ENCODE measurements around the gene SNX19. TPM values are rescaled to one million over a fixed set of nuclear protein-coding genes. Genes with fewer than 3 reads are reported as not detected.
A peak's percentile ranks its signal among the peaks of the same experiment; 100 is the strongest.

Gene SNX19
- total and polyA plus RNA-seq, 5 donors from 2014 or later, result 22.5 to 63.5 (median 28.9) TPM

DNA sequence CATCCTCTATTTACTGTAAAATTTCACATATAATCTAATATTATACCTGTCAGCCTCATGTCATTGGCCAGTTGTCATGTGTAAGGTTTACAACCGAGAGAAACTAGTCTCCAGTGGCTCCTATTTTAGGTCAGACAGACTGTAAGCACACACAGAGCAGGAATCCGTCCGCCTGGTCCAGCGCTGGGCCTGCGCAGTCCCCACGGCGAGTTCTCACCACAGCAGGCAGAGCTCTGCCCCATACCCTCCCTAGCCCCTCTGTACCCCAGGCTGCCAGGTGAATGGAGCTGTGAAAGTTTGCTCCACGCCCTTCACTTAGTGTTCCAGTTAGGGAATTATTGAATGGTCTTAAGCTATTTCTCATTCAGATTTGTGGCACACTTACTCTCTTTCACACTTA is 63.7 kb downstream of the SNX19 start:
- Mint-ChIP-seq H3K27ac (no peak overlapping the region), H3K27me3 (peaks cover 29% of the 10 kb centered on the region), H3K9me3 (peaks cover 0 to 4% (median 0%) of the 10 kb centered on the region in 7 donors), H3K36me3 (no peaks in the 10 kb centered on the region), H3K4me1 (no peaks in the 10 kb centered on the region), H3K4me3 (no peak overlapping the region)
- H3K27ac ChIP-seq (ENCODE audit: insufficient read depth, low read length, poor library complexity, severe bottlenecking), result no peak overlapping the region
- ATAC-seq (ENCODE audit: low read depth in 2 of 2), result no peak
- H3K4me1 ChIP-seq (ENCODE audit: control insufficient read depth, insufficient read depth, low read length, poor library complexity, severe bottlenecking), result no peaks in the 10 kb centered on the region
- no peak overlapping the region for H3K4me3 ChIP-seq (ENCODE audit: low read depth, low read length)
- no peak for DNase-seq
- no peaks in the 10 kb centered on the region for H3K9me3 ChIP-seq (ENCODE audit: control insufficient read depth in 2 of 2, low read length in 2 of 2)
- no peaks in the 10 kb centered on the region for H3K36me3 ChIP-seq (ENCODE audit: control insufficient read depth, insufficient read depth, low read length)
- H3K27me3 ChIP-seq (ENCODE audit: control insufficient read depth, insufficient read depth, low read length), result no peaks in the 10 kb centered on the region

DNA sequence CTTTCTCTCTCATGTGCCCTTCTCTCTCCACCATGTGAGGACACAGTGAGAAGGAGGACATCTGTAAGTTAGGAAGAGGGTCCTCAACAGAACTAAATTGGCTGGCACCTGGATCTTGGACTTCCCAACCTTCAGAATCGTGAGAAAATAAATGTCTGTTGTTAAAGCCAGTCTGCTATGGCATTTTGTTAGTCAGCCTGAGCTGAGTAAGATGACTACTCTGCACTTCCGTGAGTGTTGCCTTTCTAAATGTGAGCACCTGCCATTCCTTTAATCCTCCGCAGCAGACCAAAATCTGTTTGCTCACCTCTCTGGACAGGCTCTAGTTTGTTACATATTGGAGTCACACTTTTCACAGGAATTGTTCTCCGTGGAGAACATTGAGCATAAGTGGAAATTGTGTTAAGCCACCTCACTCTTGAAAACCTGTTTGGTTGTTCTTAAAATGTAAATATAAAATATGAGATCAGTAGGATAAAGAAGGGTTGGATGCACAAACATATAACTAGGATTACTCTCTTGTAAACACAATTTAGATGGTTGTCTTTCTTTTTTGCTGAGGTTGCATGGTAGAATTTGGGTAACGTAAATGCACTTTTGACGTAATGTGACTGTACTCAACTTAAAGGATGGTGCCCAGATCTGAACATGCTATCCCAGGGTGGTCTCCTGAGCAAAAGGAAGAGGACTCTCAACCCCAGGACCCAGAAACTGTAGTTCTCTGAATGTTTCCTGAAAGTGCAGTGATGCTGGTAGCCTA is 65.9 kb downstream of the SNX19 start:
- Mint-ChIP-seq H3K9me3 (peaks cover 0 to 2% (median 0%) of the 10 kb centered on the region in 7 donors), H3K4me1 (no peaks in the 10 kb centered on the region), H3K27ac (no peak overlapping the region), H3K27me3 (peaks cover 21% of the 10 kb centered on the region), H3K36me3 (no peaks in the 10 kb centered on the region), H3K4me3 (no peak overlapping the region)
- no peak overlapping the region for H3K4me3 ChIP-seq (ENCODE audit: low read depth, low read length)
- H3K27me3 ChIP-seq (ENCODE audit: control insufficient read depth, insufficient read depth, low read length), result no peaks in the 10 kb centered on the region
- H3K4me1 ChIP-seq (ENCODE audit: control insufficient read depth, insufficient read depth, low read length, poor library complexity, severe bottlenecking), result no peaks in the 10 kb centered on the region
- no peak overlapping the region for H3K27ac ChIP-seq (ENCODE audit: insufficient read depth, low read length, poor library complexity, severe bottlenecking)
- no peaks in the 10 kb centered on the region for H3K36me3 ChIP-seq (ENCODE audit: control insufficient read depth, insufficient read depth, low read length)
- no peaks in the 10 kb centered on the region for H3K9me3 ChIP-seq (ENCODE audit: control insufficient read depth in 2 of 2, low read length in 2 of 2)
- no peak for ATAC-seq (ENCODE audit: low read depth in 2 of 2)
- DNase-seq, result no peak

- Mint-ChIP-seq H3K36me3 (no peaks in the 10 kb centered on the region), H3K27ac (no peak overlapping the region), H3K4me1 (no peaks in the 10 kb centered on the region), H3K9me3 (peaks cover 0 to 2% (median 0%) of the 10 kb centered on the region in 7 donors), H3K27me3 (peaks cover 21% of the 10 kb centered on the region), H3K4me3 (no peak overlapping the region)
- no peaks in the 10 kb centered on the region for H3K9me3 ChIP-seq (ENCODE audit: control insufficient read depth in 2 of 2, low read length in 2 of 2)
- H3K4me3 ChIP-seq (ENCODE audit: low read depth, low read length), result no peak overlapping the region
- H3K27ac ChIP-seq (ENCODE audit: insufficient read depth, low read length, poor library complexity, severe bottlenecking), result no peak overlapping the region
- DNase-seq (no peak), ATAC-seq (ENCODE audit: low read depth in 2 of 2) (no peak)
- no peaks in the 10 kb centered on the region for H3K27me3 ChIP-seq (ENCODE audit: control insufficient read depth, insufficient read depth, low read length)
- H3K36me3 ChIP-seq (ENCODE audit: control insufficient read depth, insufficient read depth, low read length), result no peaks in the 10 kb centered on the region
- no peaks in the 10 kb centered on the region for H3K4me1 ChIP-seq (ENCODE audit: control insufficient read depth, insufficient read depth, low read length, poor library complexity, severe bottlenecking)
These were observed 67.1 kb downstream of the SNX19 start for GRCh38 chr11:130849215-130849568.

GRCh38 chr11:130848361-130849214 is 67.7 kb downstream of the SNX19 start:
- no peak overlapping the region for H3K27ac ChIP-seq (ENCODE audit: insufficient read depth, low read length, poor library complexity, severe bottlenecking)
- H3K9me3 ChIP-seq (ENCODE audit: control insufficient read depth in 2 of 2, low read length in 2 of 2), result no peaks in the 10 kb centered on the region
- Mint-ChIP-seq H3K4me1 (no peaks in the 10 kb centered on the region), H3K36me3 (no peaks in the 10 kb centered on the region), H3K9me3 (peaks cover 0 to 2% (median 0%) of the 10 kb centered on the region in 7 donors), H3K27ac (peak overlapping the region in 1 of 3 donors; percentile 74), H3K27me3 (peaks cover 21% of the 10 kb centered on the region), H3K4me3 (no peak overlapping the region)
- ATAC-seq (ENCODE audit: low read depth in 2 of 2) (no peak), DNase-seq (no peak)
- H3K36me3 ChIP-seq (ENCODE audit: control insufficient read depth, insufficient read depth, low read length), result no peaks in the 10 kb centered on the region
- no peaks in the 10 kb centered on the region for H3K4me1 ChIP-seq (ENCODE audit: control insufficient read depth, insufficient read depth, low read length, poor library complexity, severe bottlenecking)
- no peaks in the 10 kb centered on the region for H3K27me3 ChIP-seq (ENCODE audit: control insufficient read depth, insufficient read depth, low read length)
- H3K4me3 ChIP-seq (ENCODE audit: low read depth, low read length), result no peak overlapping the region

DNA sequence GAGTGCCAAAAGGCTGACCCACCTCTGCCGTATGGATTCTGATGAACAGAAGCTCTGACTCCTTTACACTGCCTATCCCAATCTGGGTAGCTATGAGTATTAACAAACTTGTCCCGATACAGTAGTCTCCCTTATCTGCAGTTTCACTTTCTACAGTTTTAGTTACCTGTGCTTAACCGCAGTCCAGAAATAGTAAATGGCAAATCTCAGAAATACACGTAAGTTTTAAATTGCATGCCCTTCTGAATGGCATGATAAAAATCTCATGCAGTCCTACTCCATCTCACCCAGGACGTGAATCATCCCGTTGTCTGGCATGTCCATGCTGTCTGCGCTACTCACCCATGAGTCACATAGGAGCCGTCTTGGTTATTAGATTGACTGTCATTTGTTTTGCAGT is 68.8 kb downstream of the SNX19 start:
- H3K9me3 Mint-ChIP-seq, result peaks cover 0 to 4% (median 0%) of the 10 kb centered on the region in 7 donors
- no peaks in the 10 kb centered on the region for H3K4me1 Mint-ChIP-seq
- no peaks in the 10 kb centered on the region for H3K9me3 ChIP-seq (ENCODE audit: control insufficient read depth in 2 of 2, low read length in 2 of 2)
- no peaks in the 10 kb centered on the region for H3K36me3 ChIP-seq (ENCODE audit: control insufficient read depth, insufficient read depth, low read length)
- no peaks in the 10 kb centered on the region for H3K36me3 Mint-ChIP-seq
- no peak overlapping the region for H3K4me3 ChIP-seq (ENCODE audit: low read depth, low read length)
- no peak overlapping the region for H3K27ac ChIP-seq (ENCODE audit: insufficient read depth, low read length, poor library complexity, severe bottlenecking)
- H3K4me3 Mint-ChIP-seq, result no peak overlapping the region
- H3K27me3 Mint-ChIP-seq, result peaks cover 22% of the 10 kb centered on the region
- DNase-seq, result no peak
- H3K27ac Mint-ChIP-seq, result no peak overlapping the region
- no peaks in the 10 kb centered on the region for H3K4me1 ChIP-seq (ENCODE audit: control insufficient read depth, insufficient read depth, low read length, poor library complexity, severe bottlenecking)
- no peak for ATAC-seq (ENCODE audit: low read depth in 2 of 2)
- no peaks in the 10 kb centered on the region for H3K27me3 ChIP-seq (ENCODE audit: control insufficient read depth, insufficient read depth, low read length)

DNA sequence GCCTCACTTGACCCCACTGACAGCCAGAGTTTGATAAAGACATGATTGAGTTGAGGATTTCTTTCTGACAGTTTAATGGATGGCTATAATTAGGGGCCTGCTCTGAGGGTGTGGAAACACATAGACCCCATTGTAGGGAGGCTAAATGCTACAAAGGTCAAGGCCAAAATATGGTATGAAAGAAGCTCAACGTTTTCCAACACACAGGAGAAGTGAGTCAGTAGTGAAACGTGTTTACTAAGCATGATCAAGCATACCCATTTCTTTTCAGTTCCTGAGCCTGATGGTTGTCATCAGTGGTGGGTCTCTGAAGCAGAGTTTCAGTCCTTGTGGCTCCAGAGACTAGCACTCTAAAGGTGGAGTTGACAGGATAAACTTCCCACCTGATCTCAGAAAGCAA is 69.7 kb downstream of the SNX19 start:
- Mint-ChIP-seq H3K27ac (no peak overlapping the region), H3K4me1 (no peaks in the 10 kb centered on the region), H3K9me3 (peaks cover 0 to 4% (median 0%) of the 10 kb centered on the region in 7 donors), H3K36me3 (no peaks in the 10 kb centered on the region), H3K27me3 (peaks cover 23% of the 10 kb centered on the region), H3K4me3 (no peak overlapping the region)
- no peaks in the 10 kb centered on the region for H3K36me3 ChIP-seq (ENCODE audit: control insufficient read depth, insufficient read depth, low read length)
- H3K27ac ChIP-seq (ENCODE audit: insufficient read depth, low read length, poor library complexity, severe bottlenecking), result no peak overlapping the region
- no peaks in the 10 kb centered on the region for H3K27me3 ChIP-seq (ENCODE audit: control insufficient read depth, insufficient read depth, low read length)
- no peaks in the 10 kb centered on the region for H3K9me3 ChIP-seq (ENCODE audit: control insufficient read depth in 2 of 2, low read length in 2 of 2)
- no peaks in the 10 kb centered on the region for H3K4me1 ChIP-seq (ENCODE audit: control insufficient read depth, insufficient read depth, low read length, poor library complexity, severe bottlenecking)
- no peak overlapping the region for H3K4me3 ChIP-seq (ENCODE audit: low read depth, low read length)
- ATAC-seq (ENCODE audit: low read depth in 2 of 2) (no peak), DNase-seq (no peak)

GRCh38 chr11:130842001-130842400 is 74.3 kb downstream of the SNX19 start:
- H3K27me3 ChIP-seq (ENCODE audit: control insufficient read depth, insufficient read depth, low read length), result peaks cover 2% of the 10 kb centered on the region
- H3K27ac ChIP-seq (ENCODE audit: insufficient read depth, low read length, poor library complexity, severe bottlenecking), result no peak overlapping the region
- Mint-ChIP-seq H3K4me1 (no peaks in the 10 kb centered on the region), H3K36me3 (no peaks in the 10 kb centered on the region), H3K4me3 (no peak overlapping the region), H3K9me3 (peaks cover 0 to 18% (median 6%) of the 10 kb centered on the region in 7 donors), H3K27ac (no peak overlapping the region), H3K27me3 (peaks cover 29% of the 10 kb centered on the region)
- DNase-seq (no peak), ATAC-seq (ENCODE audit: low read depth in 2 of 2) (no peak)
- no peaks in the 10 kb centered on the region for H3K36me3 ChIP-seq (ENCODE audit: control insufficient read depth, insufficient read depth, low read length)
- no peaks in the 10 kb centered on the region for H3K4me1 ChIP-seq (ENCODE audit: control insufficient read depth, insufficient read depth, low read length, poor library complexity, severe bottlenecking)
- H3K4me3 ChIP-seq (ENCODE audit: low read depth, low read length), result no peak overlapping the region
- peaks cover 0 to 3% of the 10 kb centered on the region in 2 experiments for H3K9me3 ChIP-seq (ENCODE audit: control insufficient read depth in 2 of 2, low read length in 2 of 2)

All from CD4-positive, CD25-positive, alpha-beta regulatory T cell (primary cell).